ENCODE results near the gene ORAI2.

Gene ORAI2

GRCh38 chr7:102439963-102440795 lies 6.8 kb downstream of the ORAI2 start:
- peaks cover 36% of the 10 kb centered on the region for H3K36me3 ChIP-seq (replicated peaks; ENCODE audit: low read depth, low read length)
- H3K27ac ChIP-seq (ENCODE audit: low read length), result 0 out of 2 replicates have a peak overlapping the region, but pooled peaks have one; percentile 94
- H3K4me2 ChIP-seq (ENCODE audit: low read length), result no peak overlapping the region
- H3K27me3 ChIP-seq (ENCODE audit: low read depth, low read length), result no peaks in the 10 kb centered on the region
- H3K9me3 ChIP-seq (ENCODE audit: insufficient read depth, low read length), result peaks cover 3% of the 10 kb centered on the region; the same call in 1 of the 2 replicates
- no peak overlapping the region for H3K9ac ChIP-seq (ENCODE audit: low read length)
- H3K4me3 ChIP-seq (ENCODE audit: low read length), result no peak overlapping the region
- no peak for TF ChIP-seq CTCF (IDR thresholded peaks at IDR 0.05; ENCODE audit: low read depth, low read length)
- no peak overlapping the region for H2AFZ ChIP-seq (ENCODE audit: low read depth, low read length)
- H4K20me1 ChIP-seq (ENCODE audit: insufficient read depth, low read length), result no peaks in the 10 kb centered on the region
- H3K79me2 ChIP-seq (ENCODE audit: low read length), result peaks cover 33% of the 10 kb centered on the region
- H3K4me1 ChIP-seq (ENCODE audit: low read length), result peaks cover 32% of the 10 kb centered on the region

GRCh38 chr7:102444961-102445673 lies 11.7 kb downstream of the ORAI2 start:
- Histone ChIP-seq H3K4me2 (ENCODE audit: low read length) (peak overlapping the region; percentile 59), H4K20me1 (ENCODE audit: insufficient read depth, low read length) (no peaks in the 10 kb centered on the region)

GRCh38 chr7:102445674-102446071 lies 12.3 kb downstream of the ORAI2 start:
- H3K4me1 ChIP-seq (ENCODE audit: low read length), result peaks cover 41% of the 10 kb centered on the region
- TF ChIP-seq CTCF (IDR thresholded peaks at IDR 0.05; ENCODE audit: low read depth, low read length) (no peak), EZH2phosphoT487 (IDR thresholded peaks at IDR 0.05; ENCODE audit: low read depth) (no peak)
- peaks cover 3% of the 10 kb centered on the region; the same call in 1 of the 2 replicates for H3K9me3 ChIP-seq (ENCODE audit: insufficient read depth, low read length)
- no peak overlapping the region for H3K4me2 ChIP-seq (ENCODE audit: low read length)
- no peak overlapping the region for H3K27ac ChIP-seq (ENCODE audit: low read length)
- H2AFZ ChIP-seq (ENCODE audit: low read depth, low read length), result no peak overlapping the region
- H3K36me3 ChIP-seq (replicated peaks; ENCODE audit: low read depth, low read length), result peaks cover 36% of the 10 kb centered on the region
- no peaks in the 10 kb centered on the region for H4K20me1 ChIP-seq (ENCODE audit: insufficient read depth, low read length)
- no peak overlapping the region for H3K4me3 ChIP-seq (ENCODE audit: low read length)
- no peak overlapping the region; the same call in 1 of the 2 replicates for H3K9ac ChIP-seq (ENCODE audit: low read length)
- peaks cover 2% of the 10 kb centered on the region; the same call in 1 of the 2 replicates for H3K79me2 ChIP-seq (ENCODE audit: low read length)
- no peaks in the 10 kb centered on the region for H3K27me3 ChIP-seq (ENCODE audit: low read depth, low read length)

More at GRCh38 chr7:102444961-102445673, 11.7 kb downstream of the ORAI2 start:
- Histone ChIP-seq H3K27me3 (ENCODE audit: low read depth, low read length) (no peaks in the 10 kb centered on the region), H3K36me3 (replicated peaks; ENCODE audit: low read depth, low read length) (peaks cover 39% of the 10 kb centered on the region), H2AFZ (ENCODE audit: low read depth, low read length) (no peak overlapping the region), H3K4me1 (ENCODE audit: low read length) (peaks cover 39% of the 10 kb centered on the region), H3K4me3 (ENCODE audit: low read length) (no peak overlapping the region), H3K9me3 (ENCODE audit: insufficient read depth, low read length) (peaks cover 3% of the 10 kb centered on the region; the same call in 1 of the 2 replicates), H3K27ac (ENCODE audit: low read length) (0 out of 2 replicates have a peak overlapping the region, but pooled peaks have one; percentile 6), H3K9ac (ENCODE audit: low read length) (peak overlapping the region; percentile 25; the same call in 1 of the 2 replicates), H3K79me2 (ENCODE audit: low read length) (peaks cover 2% of the 10 kb centered on the region; the same call in 1 of the 2 replicates)
- no peak for TF ChIP-seq CTCF (IDR thresholded peaks at IDR 0.05; ENCODE audit: low read depth, low read length)
- no peak for TF ChIP-seq EZH2phosphoT487 (IDR thresholded peaks at IDR 0.05; ENCODE audit: low read depth)

All from OCI-LY3 (cell line).